NCI-H2107 treated with DMSO at 0.1 percent for 48 hours (cell line): Measurements from ENCODE around the gene GLP1R.
A peak's percentile ranks its signal among the peaks of the same experiment; 100 is the strongest.

ENCODE experiments used
- DNase-seq: peaks from one replicate; lab custom pipeline; 2025; ENCODE audit not compliant: unreplicated experiment; lab: John Stamatoyannopoulos, UW

GLP1R gene

DNA sequence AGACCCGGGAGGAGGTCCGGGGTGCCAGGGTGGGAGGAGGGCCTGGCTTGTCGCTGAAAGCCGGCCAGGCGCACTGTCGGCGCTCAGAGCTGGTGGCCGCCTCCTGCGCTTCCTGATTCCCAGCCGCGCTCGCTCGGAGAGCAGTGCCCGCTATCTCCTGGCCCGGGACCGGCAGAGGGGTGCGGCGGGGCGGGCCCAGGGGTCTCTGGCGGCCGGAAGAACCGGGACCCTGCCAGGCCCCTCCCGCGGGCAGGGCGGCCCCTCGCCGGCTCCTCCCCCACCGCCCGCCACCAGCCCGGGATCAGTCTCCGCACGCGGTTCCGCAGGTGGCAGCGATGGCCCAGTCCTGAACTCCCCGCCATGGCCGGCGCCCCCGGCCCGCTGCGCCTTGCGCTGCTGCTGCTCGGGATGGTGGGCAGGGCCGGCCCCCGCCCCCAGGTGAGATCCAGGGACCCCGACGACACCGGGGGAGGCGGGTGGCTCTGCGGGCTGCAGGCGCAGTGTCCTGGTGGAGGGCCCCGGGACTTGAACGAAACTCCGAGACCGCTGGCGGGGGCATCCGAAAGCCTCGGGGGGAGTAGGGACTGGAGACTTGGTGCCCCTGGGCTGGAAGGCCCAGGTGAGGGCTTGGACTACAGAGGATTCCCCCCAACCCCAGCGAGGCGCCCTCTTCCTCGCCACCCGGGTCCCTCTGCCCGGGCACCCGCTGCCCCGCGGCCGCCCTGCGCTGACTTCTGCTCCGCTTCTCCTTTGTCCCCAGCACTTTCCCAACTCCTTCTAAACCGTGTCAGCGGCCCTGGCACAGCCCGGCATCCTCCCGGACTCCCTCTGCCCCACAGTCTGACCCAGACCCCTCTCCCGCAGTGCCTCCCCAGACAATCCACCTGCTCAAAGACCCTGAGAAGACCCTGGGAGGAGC lies at the start of gene GLP1R:
Gene GLP1R, plus strand, starts transcription at position 301 of the 919 bp plus-strand sequence. Its CDS starts 60 bp downstream, at position 361.
- no peak for DNase-seq

- DNase-seq, result no peak
Measured at GRCh38 chr6:39003072-39003471, 45.5 kb upstream of the GLP1R start.

DNA sequence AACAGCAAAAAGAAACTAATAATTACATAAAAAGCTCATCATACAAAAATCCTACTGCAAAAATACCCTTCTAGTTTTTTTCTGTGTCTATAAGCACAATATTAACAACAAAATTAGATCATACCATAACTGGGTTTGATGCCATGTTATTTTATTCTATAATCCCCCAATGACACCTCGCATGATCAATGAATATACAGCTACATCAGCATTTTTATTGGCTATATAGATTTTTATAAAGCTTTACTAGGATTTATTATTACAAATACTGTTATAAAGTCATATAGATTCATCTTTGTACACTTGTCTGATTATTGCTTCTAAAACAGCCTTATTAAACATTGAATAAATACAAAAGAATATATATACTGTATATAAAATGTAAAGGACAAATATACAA lies 45.1 kb upstream of the GLP1R start:
- DNase-seq, result no peak

DNA sequence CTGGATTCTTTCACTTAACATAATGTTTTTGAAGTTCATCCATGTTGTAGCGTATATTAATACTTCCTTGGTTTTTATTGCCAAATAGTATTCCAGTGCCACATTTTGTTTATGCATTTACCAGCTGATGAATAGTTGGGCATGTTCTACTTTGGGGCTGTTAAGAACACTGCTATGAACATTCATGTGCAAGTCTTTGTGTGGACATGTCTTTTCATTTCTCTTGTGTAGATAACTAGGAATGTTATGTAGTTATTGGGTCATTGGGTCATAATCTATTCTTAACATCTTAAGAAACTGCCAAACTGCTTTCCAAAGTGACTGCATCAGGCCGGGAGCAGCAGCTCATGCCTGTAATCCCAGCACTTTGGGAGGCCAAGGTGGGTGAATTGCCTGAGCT lies 43.8 kb upstream of the GLP1R start:
- no peak for DNase-seq

DNA sequence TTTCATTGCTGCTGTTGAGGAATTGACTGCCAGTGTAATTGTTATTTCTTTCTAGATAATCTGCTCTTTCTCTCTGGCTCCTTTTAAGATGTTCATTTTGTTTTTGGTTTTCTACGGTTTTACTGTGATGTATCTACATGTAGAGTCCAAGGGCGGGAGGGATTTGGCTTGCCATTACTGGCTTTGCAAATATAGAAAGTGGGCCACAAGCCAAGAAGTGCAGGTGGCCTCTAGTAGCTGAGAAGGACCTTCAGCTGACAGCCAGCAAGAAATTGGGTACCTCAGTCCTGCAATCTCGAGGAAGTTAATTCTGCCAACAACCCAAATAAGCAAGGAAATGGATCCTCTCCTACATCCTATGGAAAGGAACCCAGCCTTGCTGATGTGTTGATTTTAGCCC lies 42.8 kb upstream of the GLP1R start:
- no peak for DNase-seq

DNA sequence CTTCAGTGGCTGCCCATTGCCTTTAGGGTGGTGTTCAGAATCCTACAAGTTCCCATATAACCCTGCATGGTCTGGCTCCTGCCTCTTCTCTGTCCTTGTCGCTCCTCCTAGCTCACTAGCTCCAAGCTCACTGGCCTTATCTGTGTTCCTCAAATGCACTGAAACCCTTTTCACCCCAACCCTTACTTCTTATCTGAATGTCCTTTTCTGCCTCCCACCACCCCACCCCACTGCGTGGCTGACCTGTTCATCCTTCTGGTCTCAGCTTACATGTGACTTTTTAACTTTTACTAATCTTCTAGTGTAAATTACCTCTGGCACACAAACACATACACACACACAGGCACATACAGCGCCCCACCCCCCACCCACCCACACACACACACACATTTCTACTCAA lies 41.0 kb upstream of the GLP1R start:
- no peak for DNase-seq

DNA sequence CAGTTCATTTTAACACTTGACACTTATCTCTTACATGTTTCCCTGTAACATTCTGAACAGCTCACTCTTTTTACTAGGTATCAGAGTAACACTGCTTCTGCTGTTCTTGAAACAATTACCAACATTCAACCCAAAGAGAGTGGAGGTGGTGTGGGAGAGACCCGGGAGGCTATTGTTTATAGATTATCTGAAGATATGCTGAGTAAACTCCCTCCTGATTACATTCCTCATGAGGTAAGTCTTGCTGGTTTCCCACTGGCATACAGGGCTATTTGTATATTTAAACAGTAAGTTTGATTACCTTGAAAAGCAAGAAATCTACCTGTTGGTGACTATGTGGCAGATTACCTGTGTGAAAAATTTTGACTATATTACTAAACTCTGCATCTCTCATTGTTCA lies 39.8 kb upstream of the GLP1R start:
- no peak for DNase-seq

DNA sequence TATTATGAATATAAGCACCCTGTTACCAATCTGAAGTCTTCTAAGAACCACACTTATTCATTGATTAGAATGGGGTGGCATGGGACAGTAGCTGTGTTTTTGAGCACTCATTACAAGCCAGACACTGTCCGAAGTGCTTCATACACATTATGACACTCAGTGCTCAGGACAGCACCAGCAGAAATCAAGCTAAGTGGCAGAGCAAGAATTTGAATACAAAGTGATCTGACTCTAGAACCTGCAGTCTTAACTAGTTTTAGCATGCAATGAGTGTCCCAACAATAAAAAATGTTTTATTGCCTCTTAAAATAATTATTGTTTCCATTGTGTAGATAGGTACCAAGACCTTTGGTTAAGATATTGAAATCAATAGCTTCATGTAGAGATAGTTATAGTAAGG lies 39.1 kb upstream of the GLP1R start:
- DNase-seq, result no peak

GRCh38 chr6:39016839-39017546 lies 31.6 kb upstream of the GLP1R start:
- DNase-seq, result no peak

DNA sequence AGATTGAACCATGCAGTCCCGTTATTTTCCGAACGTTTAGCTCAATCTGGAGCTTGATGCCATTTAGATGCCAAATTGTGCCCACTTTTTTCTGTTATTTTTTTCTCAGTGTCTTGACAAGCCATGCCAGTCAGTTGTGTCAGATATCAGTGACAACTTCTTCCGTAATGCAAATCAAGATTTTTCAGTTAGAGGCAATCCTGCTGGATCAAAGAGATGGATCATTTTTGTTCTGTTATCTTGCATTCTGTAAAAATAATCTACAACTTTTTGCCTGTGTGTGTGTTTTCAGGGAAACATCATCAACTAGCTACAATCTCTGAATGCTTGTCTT lies 31.1 kb upstream of the GLP1R start:
- DNase-seq, result no peak

DNA sequence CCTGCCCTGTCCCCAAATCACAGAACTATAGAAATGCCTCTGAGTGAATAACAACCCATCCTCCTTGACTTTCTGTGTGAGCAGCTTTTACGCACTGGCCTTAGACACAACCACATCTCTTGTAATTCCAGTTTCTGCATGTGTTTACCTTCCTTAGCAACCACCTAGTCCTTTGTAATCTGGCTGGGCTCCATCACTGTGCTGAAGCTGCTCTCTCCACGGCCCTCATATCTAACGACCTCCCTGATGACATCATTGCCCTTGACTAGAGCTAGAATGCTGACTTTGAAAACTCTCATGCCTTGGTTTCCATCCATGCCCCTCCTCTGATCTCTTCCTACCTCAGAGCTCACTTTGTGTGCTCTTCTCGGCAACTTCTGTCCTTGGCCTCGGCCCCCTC lies 30.5 kb upstream of the GLP1R start:
- DNase-seq, result no peak

DNA sequence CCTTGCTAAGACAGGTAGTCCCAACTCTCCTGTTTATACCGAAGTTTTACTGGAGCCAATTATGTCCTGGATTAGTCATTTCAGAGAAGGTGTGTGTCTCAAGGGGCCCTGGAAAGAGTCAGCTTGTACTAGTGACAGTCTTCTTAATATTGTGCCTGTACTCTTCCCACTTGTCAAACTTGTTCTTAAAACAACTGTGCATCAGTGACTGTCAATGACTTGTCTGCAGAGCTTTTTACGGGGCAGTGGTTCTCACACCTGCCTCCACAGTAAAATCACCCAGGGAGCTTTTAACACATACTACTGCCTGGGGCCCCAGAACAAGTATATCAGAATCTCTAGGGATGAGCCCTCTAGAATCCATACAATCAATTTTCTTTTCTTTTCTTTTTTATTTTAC lies 28.4 kb upstream of the GLP1R start:
- DNase-seq, result no peak

DNA sequence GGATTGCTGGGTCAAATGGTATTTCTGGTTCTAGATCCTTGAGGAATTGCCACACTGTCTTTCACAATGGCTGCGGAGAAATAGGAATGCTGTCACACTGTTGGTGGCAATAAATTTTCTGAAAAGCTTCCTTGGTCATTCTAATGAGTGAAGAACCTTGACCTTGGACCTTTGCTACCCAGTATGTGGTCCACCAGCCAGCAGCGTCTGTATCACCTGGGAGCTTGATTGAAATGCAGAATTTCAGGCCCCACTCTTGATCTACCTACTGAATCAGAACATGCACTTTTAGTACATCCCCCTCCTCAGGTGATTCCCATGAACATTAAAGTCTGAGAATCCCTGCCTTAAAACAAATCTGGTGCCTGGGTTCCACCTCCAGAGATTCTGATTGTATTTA lies 27.5 kb upstream of the GLP1R start:
- DNase-seq, result no peak

DNA sequence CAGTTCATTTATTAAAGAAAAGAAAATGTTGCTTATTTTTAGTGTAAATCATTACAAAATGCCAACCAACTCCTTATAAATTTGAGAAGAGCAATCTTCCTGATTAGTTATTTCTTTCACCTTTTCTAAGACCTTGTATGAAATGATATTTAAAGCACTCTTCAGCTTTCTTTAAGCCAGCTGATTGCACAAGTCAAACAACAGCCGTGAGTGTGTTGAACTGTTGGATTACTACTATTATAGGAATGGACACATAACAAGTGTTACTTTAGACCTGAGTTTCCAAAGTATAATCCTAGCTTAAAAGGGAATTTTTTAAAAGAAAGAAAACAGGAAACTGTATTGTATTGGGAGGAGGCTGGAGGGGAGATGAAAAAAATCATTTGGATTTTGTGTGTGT lies 26.8 kb upstream of the GLP1R start:
- no peak for DNase-seq

GRCh38 chr6:39026175-39026574 lies 22.4 kb upstream of the GLP1R start:
- DNase-seq, result no peak

GRCh38 chr6:39029156-39030011 lies 19.2 kb upstream of the GLP1R start:
- DNase-seq, result peak; percentile 0

GRCh38 chr6:39035681-39036080 lies 12.9 kb upstream of the GLP1R start:
- no peak for DNase-seq

DNA sequence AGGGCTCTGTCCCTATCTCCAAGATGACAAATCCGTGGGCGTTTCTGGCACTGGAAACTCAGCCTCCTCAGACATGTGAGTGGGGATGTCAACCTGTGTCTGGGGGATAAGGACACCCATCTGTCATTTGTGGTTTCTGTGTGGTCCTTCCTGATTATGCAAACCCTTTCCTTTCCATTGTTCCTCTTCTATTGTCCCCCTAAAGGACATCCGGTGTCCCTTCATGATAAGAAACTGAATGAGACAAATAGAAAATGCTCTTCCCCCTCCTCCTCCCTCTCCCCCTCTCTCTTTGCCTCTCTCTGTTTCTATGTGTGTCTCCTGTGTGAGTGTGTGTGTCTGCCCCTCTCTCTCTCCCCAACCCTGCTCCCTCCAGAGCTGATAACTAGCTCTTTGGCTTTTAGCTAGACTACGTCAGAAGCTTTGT lies 11.5 kb upstream of the GLP1R start:
- no peak for DNase-seq

- no peak for DNase-seq
Measured at GRCh38 chr6:39037707-39038106, 10.9 kb upstream of the GLP1R start.

DNA sequence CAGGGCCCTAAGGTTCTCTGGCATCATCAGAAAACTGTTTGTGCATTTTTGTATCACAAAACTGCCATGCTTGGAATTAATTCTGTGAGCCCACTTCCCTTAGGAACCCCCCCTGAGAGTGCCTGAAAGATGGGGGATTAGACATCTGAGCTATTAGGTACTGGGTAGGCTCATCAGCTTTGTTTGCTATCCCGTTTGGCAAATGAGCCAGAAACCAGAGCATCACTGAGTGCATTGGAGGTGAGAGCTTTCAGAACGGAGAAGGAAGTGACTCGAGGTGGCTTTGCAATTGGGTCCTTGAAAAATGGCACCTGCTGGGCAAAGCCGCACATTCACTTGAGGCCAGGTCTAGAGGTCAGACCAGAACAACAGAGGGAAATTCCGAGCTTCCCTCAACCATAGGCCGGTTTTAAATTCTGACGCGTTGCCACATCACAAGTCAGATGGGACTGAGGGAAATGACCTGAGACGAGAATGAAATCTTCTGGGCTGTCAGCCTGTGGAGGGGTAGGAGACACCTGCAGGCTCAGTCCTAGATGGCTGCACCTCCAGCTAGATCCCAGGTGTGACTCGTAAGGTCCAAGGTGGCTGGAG lies 8.4 kb upstream of the GLP1R start:
- DNase-seq, result no peak

- no peak for DNase-seq
Measured at GRCh38 chr6:39041072-39041471, 7.5 kb upstream of the GLP1R start.
